GM12874 (cell line): ENCODE data around the gene IRAK3.

Experiments used
- CTCF ChIP-seq: IDR thresholded peaks from 2 replicates; pipeline ENCODE4 v1.5.1; 2011; ENCODE audit warnings: low read depth, mild to moderate bottlenecking, control low read depth, low read length, moderate library complexity; ENCODE audit not compliant: insufficient read depth

The IRAK3 gene

DNA sequence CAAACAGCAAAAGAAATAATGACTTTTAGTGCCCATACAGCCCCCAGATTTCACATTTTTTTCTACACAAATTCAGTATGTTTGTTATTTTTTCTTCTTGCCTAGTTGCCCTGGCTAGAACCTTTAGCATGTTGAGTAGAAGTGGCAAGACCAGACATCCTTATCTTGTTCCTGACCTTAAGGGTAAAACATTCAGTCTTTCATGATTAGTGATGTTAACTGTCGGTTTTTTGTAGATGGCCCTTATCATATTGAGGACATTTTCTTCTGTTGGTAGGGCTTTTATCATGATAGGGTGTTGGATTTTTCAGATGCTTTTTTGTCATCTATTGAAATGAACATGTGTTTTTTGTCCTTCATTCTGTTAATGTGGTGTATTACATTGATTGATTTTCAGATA lies 17.1 kb downstream of the IRAK3 start:
- no peak for TF ChIP-seq CTCF

DNA sequence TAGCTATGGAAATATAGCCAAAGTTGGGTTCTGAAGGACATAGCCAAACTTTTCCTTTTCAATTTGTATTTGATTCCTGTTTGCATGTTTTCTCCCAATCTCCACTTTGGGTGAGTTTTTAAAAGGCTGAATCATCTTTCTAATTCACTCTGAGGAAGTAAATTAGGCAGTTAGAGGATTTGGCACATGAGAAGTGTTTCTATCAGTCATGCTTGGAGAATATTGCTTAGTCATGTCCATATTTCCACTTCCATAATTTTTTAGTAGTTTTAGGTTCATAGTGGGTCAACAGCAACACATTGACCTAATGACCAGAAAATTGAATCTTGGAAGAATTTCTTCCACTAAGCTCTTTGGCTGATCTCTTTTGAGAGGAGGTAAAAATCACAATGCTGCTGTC lies 21.8 kb downstream of the IRAK3 start:
- TF ChIP-seq CTCF: no peak

DNA sequence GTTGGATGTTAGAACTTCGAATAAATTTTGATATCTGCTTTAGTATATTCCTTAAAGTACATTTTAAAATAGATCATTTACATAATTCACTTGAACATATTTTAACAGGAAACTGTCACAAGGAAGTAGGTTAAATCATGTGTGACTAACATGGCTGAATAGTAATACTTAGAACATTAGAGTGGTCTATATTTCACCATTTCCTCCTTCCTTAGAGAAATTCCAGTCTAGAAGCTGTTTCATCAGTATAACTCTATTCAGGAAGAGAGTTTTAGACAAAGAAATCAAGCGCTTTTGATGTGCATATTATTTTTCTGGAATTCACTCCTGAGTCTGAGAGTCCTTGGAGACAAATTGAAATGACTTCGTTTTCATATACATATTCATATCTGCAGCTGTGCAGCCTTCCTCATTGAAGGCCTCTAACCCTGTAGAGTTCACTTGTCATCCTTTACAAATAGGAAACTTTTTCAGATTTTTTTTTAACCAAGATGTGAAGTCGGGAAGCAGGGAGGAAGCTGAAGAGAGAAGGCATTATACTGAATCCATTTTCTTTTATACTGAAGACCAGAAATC lies 28.4 kb downstream of the IRAK3 start:
- no peak for TF ChIP-seq CTCF

- no peak for TF ChIP-seq CTCF
These were observed 39.4 kb downstream of the IRAK3 start for GRCh38 chr12:66228462-66228861.

DNA sequence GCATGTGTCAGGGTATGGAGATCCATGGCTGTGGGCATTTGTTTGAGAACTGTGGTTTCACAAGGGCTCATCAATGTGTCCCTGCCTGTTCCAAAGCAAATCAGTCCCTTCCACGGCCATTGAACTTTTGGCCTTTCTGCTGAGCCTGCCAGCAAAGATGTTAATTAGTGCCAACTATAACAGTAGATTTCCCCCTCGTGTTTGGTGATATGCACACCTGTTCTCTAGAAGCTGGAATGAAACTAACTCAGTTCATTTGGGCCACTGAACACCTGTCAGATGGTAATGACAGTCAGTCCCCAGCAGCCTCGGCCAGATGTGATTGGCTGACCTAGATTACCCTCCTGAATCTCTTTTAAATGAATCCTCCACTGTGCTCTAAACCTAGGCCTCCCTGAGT lies 43.2 kb downstream of the IRAK3 start:
- no peak for TF ChIP-seq CTCF

DNA sequence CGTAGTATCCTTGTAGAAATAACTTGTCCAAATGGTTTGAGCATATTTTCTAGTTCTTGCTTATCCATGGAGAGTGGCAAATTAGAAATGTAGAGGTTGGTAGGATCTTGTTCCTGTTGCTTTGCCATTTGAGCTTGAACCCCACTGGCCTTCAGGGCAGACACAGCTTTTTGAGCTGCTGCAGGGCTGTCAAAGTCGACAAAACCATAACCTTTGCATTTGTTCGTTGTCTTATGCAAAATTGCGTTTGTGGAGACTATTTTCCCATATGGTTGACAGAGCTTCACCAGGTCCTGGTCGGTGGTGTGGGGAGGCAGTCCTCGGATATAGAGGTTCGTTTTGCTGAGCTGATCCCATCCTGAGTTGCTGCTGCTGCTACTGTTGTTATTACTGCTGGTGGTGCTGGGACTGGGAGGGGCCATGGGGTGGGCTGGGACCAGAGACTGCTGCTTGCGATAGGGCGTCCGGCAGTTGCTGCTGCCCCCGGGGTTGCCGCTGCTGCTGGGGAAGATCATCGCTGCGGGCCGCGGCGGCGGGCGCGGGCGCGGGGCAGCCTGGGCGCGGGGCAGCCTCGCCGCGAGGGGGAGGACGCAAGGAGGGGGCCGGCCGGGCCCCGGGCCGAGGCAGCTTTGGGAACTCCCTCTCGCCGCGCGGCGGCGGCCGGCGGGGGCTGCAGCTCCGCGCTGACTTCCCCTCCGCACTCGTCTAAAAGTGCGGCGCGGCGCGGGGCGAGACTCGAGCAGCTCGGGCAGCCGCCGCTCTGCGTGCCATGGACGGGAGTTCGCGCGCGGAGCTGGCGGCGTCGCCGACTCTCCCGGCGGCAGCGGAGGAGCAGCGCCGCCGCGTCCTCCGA lies 46.0 kb downstream of the IRAK3 start:
- TF ChIP-seq CTCF: 0 out of 2 replicates have a peak, but pooled peaks have one; percentile 13

DNA sequence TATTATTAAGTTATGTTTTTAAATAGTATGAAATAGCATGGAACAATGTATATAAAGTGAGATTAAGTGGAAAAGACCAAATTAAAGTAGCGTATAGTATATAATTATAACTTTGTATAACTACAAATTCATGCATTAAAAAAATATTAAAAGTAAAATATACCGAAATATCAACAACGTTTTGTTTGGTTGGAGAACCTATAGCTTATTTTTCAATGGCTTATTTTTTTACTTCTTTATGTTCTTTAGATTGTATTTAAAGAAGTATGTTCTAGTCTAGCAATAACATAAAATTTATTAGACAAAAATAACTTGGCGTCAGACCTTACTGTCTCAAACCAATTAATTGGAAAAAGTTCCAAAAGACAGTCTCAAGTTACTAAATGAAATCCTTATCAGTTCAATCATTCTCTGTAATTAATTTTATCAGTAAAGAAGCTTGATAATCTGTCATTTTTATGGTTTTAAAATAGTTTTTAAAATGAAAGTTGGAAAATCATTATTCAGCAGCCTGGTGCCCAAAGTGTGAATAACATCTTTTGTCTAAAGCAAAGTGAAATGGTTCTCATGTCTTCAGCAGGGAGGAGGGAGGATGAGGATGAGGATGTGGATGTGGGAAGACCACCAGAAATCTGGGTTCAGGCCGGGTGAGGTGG lies 46.7 kb downstream of the IRAK3 start:
- no peak for TF ChIP-seq CTCF
